ENCODE data around the gene MCEE. TPM values are rescaled to one million over a fixed set of nuclear protein-coding genes. Genes with fewer than 3 reads are reported as not detected.

MCEE gene
- total RNA-seq, 4 donors from 2014 or later: 9.0 to 23.3 (median 12.4) TPM

GRCh38 chr2:71154279-71154678, 24.2 kb upstream of the MCEE start:
- intact Hi-C loops (cut with DNase I): no loop called here
- no peak overlapping the region for H3K27ac ChIP-seq (replicated peaks in 1 of 4)
- no peaks in the 10 kb centered on the region for H3K27me3 ChIP-seq

GRCh38 chr2:71153585-71154224, 23.7 kb upstream of the MCEE start:
- H3K4me3 ChIP-seq: no peak overlapping the region
- H3K4me1 ChIP-seq: peaks cover 10 to 14% (median 11%) of the 10 kb centered on the region in 4 donors
- DNase-seq (ENCODE audit: extremely low spot score): no peak
- no peak for TF ChIP-seq POLR2A (IDR thresholded peaks at IDR 0.05; ENCODE audit: low read depth)
- no peak for TF ChIP-seq CTCF (IDR thresholded peaks at IDR 0.05)
- no peak for TF ChIP-seq POLR2AphosphoS5 (IDR thresholded peaks at IDR 0.05)
- no peak for TF ChIP-seq EP300 (IDR thresholded peaks at IDR 0.05)
- H3K9me3 ChIP-seq: no peaks in the 10 kb centered on the region
- intact Hi-C loops (cut with DNase I): no loop called here
- no peaks in the 10 kb centered on the region for H3K27me3 ChIP-seq
- 72% methylated on average over 9 of the region's 11 CpGs for WGBS
- no peak overlapping the region for H3K27ac ChIP-seq (replicated peaks in 1 of 4)
- H3K36me3 ChIP-seq: peaks cover 15 to 26% (median 23%) of the 10 kb centered on the region in 4 donors

More at GRCh38 chr2:71154279-71154678, 24.2 kb upstream of the MCEE start:
- Histone ChIP-seq H3K9me3 (no peaks in the 10 kb centered on the region), H3K4me1 (peaks cover 10 to 14% (median 11%) of the 10 kb centered on the region in 4 donors), H3K4me3 (no peak overlapping the region), H3K36me3 (peaks cover 9 to 20% (median 17%) of the 10 kb centered on the region in 4 donors)
- DNase-seq (ENCODE audit: extremely low spot score): no peak
- TF ChIP-seq CTCF (IDR thresholded peaks at IDR 0.05) (no peak), POLR2AphosphoS5 (IDR thresholded peaks at IDR 0.05) (no peak), EP300 (IDR thresholded peaks at IDR 0.05) (no peak), POLR2A (IDR thresholded peaks at IDR 0.05; ENCODE audit: low read depth) (no peak)
- 77% methylated on average over 8 of the region's 8 CpGs for WGBS

GRCh38 chr2:71151620-71152019, 21.6 kb upstream of the MCEE start:
- H3K4me1 ChIP-seq: peaks cover 0 to 6% (median 1%) of the 10 kb centered on the region in 4 donors
- no peaks in the 10 kb centered on the region for H3K27me3 ChIP-seq
- DNase-seq (ENCODE audit: extremely low spot score): no peak
- no peaks in the 10 kb centered on the region for H3K9me3 ChIP-seq
- TF ChIP-seq POLR2A (IDR thresholded peaks at IDR 0.05; ENCODE audit: low read depth) (no peak), EP300 (IDR thresholded peaks at IDR 0.05) (no peak), CTCF (IDR thresholded peaks at IDR 0.05) (no peak), POLR2AphosphoS5 (IDR thresholded peaks at IDR 0.05) (no peak)
- peaks cover 35 to 47% (median 43%) of the 10 kb centered on the region in 4 donors for H3K36me3 ChIP-seq
- intact Hi-C loops (cut with DNase I): no loop called here
- H3K27ac ChIP-seq (replicated peaks in 1 of 4): no peak overlapping the region
- 100% methylated on average over 1 of the region's 1 CpG for WGBS
- no peak overlapping the region for H3K4me3 ChIP-seq

- WGBS: 78% methylated on average over 3 of the region's 3 CpGs
- Histone ChIP-seq H3K27me3 (no peaks in the 10 kb centered on the region), H3K9me3 (no peaks in the 10 kb centered on the region), H3K36me3 (peaks cover 41 to 61% (median 57%) of the 10 kb centered on the region in 4 donors), H3K4me3 (no peak overlapping the region), H3K27ac (replicated peaks in 1 of 4) (no peak overlapping the region), H3K4me1 (peaks cover 0 to 6% (median 0%) of the 10 kb centered on the region in 4 donors)
- intact Hi-C loops (cut with DNase I): no loop called here
- DNase-seq (ENCODE audit: extremely low spot score): no peak
- no peak for TF ChIP-seq EP300 (IDR thresholded peaks at IDR 0.05)
Observed at GRCh38 chr2:71150082-71150816, 20.2 kb upstream of the MCEE start.

- H3K36me3 ChIP-seq: peaks cover 55 to 77% (median 73%) of the 10 kb centered on the region in 4 donors
Observed at GRCh38 chr2:71148506-71149063, 18.6 kb upstream of the MCEE start.

More at GRCh38 chr2:71148506-71149063, 18.6 kb upstream of the MCEE start:
- H3K27me3 ChIP-seq: no peaks in the 10 kb centered on the region
- H3K9me3 ChIP-seq: no peaks in the 10 kb centered on the region
- TF ChIP-seq POLR2A (IDR thresholded peaks at IDR 0.05; ENCODE audit: low read depth) (no peak), CTCF (IDR thresholded peaks at IDR 0.05) (no peak), EP300 (IDR thresholded peaks at IDR 0.05) (no peak), POLR2AphosphoS5 (IDR thresholded peaks at IDR 0.05) (no peak)
- WGBS: 85% methylated on average over 2 of the region's 2 CpGs
- intact Hi-C loops (cut with DNase I): no loop called here
- H3K4me1 ChIP-seq: peaks cover 0 to 9% (median 0%) of the 10 kb centered on the region in 4 donors
- H3K27ac ChIP-seq (replicated peaks in 1 of 4): no peak overlapping the region
- H3K4me3 ChIP-seq: no peak overlapping the region
- no peak for DNase-seq (ENCODE audit: extremely low spot score)
